GM10847 (cell line): Measurements from ENCODE around the gene SPEN.

Experiments used
- POLR2A ChIP-seq: IDR thresholded peaks from 2 replicates; pipeline ENCODE4 v1.6.1; 2011; ENCODE audit not compliant: insufficient read length; ENCODE audit errors: extremely low read depth

Gene SPEN

GRCh38 chr1:15870421-15870820 lies 22.9 kb downstream of the SPEN start:
- no peak for TF ChIP-seq POLR2A

- TF ChIP-seq POLR2A, result no peak
These were observed 27.0 kb downstream of the SPEN start for GRCh38 chr1:15874471-15874870.

DNA sequence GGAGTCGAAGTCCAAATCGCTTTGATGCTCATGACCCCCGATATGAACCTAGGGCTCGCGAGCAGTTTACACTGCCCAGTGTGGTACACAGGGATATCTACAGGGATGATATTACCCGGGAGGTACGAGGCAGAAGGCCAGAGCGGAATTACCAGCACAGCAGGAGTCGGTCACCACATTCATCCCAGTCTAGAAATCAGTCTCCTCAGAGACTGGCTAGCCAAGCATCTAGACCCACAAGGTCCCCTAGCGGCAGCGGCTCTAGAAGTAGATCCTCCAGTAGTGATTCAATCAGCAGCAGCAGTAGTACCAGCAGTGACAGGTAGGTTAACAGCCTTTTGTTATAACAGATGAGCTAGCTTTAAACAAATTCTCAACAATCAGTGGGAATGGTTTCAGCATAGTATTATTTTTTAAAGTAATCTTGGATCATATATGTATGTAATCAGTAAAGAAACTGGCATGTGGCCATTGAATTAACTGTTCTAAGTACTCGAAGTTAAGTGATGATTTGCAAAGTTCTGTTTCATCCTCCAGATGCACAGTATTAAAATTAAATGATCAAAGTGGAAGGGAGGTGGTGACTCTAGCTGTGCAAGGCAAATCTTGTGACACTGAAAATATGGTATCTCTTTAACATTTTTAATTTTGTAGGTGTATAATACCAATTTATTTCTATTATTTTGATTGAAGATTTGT lies 29.0 kb downstream of the SPEN start:
- TF ChIP-seq POLR2A, result no peak

- no peak for TF ChIP-seq POLR2A
These were observed 34.5 kb downstream of the SPEN start for GRCh38 chr1:15881961-15882360.

DNA sequence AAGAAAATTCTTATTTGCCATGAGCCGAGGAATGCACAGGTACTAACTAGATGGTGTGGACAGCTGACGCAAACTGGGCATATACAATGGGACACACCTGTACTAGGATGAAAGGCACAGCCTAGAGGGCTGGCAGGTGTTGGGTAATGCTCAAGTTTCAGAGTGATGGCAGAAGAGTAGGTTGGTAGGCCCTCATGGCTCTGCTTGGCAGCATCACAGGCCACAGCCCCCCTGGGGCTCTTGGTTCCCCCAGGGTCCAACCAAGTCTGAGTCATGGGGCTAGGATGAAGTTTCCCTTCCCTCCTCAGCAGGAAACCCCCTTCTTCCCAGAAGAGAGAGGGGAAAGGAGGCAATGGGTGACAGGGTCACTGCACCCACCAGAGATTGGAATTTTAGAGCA lies 35.2 kb downstream of the SPEN start:
- TF ChIP-seq POLR2A, result no peak

- no peak for TF ChIP-seq POLR2A
These were observed 35.8 kb downstream of the SPEN start for GRCh38 chr1:15883326-15883725.

- no peak for TF ChIP-seq POLR2A
These were observed 37.0 kb downstream of the SPEN start for GRCh38 chr1:15884477-15884876.

DNA sequence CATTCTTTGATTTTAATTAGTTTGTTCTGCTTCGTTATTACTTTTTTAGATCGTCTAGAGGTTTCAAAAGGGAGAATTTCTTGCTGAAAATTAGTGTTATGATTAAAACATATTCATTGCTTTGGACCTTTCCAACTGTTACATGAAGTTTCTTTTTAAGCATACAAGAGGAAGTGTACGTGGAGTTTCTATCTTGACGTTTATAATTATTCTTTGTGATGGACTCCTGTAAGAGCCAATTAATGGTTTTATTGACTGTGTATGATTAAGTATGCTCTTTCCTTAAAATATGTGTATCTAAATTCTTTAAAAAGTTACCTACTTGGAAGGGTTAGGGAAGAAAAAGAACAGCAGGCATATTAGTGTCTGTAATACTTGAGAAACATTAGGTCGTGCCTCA lies 37.8 kb downstream of the SPEN start:
- TF ChIP-seq POLR2A, result no peak

- no peak for TF ChIP-seq POLR2A
These were observed 38.4 kb downstream of the SPEN start for GRCh38 chr1:15885701-15886610.

GRCh38 chr1:15886611-15887167 lies 39.2 kb downstream of the SPEN start:
- no peak for TF ChIP-seq POLR2A

DNA sequence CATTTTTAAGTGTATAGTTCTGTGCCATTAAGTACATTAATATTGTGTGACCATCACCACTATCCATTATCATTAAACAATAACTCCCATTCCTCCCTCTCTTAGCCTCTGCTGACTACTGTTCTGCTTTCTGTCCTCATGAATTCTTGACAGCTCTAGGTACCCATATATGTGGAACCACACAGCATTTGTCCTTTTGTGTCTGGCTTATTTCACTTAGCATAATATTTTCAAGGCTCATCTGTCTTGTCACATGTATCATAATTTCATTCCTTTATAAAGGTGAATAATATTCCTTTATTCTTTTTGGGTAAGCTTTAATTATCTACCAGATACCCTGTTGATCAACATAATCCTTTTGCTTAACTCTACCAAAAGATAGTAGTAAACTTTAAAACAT lies 47.7 kb downstream of the SPEN start:
- no peak for TF ChIP-seq POLR2A

- no peak for TF ChIP-seq POLR2A
These were observed 51.8 kb downstream of the SPEN start for GRCh38 chr1:15899266-15899665.

DNA sequence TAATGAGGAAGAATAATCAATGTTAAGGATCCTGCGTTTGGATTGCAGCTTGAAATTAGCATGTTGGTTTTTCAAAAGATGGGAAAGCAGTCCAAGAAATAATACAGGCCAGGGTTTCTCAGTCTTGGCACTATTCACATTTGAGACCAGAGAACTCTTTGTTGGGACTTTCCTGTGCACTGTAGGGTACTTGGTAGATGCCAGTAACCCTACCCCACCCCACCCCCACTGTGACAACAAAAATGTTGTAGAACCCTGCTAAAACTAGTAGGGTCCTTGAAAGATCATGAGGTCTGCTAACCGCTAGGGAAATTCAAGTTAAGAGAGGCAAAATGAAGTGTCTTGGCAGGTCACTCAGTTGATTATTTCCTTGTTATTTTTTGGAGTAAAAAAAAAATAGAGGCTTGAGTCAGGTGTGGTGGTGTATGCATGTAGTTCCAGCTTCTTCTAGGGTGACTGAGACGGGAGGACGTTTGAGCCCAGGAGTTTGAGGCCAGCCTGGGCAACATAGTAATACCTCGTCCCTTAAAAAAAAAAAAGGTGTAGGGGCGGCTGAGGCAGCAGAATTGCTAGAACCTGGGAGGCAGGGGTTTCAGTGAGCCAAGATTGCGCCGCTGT lies 53.3 kb downstream of the SPEN start:
- TF ChIP-seq POLR2A, result no peak

DNA sequence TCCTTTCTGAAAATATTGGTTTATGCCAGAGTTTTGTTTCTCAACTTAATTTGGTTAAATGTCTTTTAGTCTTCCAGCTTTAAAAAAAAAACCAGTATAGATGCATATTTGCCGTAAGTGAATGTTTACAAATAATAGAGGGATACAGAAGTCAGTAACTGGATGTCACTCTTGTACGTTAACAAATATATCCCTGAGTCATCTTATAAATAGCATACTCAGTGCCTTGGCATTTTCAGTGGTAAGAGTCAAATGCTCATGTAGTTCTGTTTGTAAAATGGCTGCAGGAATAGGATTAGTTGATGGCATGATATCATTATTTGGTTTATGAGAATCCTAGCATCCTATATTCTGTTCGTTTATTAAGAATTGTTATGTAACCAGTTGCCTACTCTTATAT lies 55.4 kb downstream of the SPEN start:
- no peak for TF ChIP-seq POLR2A

DNA sequence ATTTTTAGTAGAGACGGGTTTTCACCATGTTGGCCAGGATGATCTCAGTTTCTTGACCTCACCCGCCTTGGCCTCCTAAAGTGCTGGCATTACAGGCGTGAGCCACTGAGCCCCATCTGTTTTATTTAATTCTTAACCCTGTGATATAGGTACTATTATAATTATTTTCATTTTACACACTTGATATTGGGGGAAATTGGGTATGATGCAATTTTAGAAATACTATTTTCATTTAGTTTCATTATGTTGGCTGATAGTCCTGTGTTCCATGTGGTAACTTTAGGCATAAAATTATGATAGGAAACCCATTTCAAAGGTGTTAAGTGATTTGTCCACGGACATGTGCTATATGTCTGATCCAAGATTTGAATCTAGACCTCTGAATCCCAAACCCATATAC lies 61.1 kb downstream of the SPEN start:
- TF ChIP-seq POLR2A, result no peak

GRCh38 chr1:15911141-15911540 lies 63.6 kb downstream of the SPEN start:
- no peak for TF ChIP-seq POLR2A
